ENCODE measurements around the gene GP1BA. TPM values are rescaled to one million over a fixed set of nuclear protein-coding genes. Genes with fewer than 3 reads are reported as not detected.

GP1BA gene
- total and polyA plus RNA-seq, 2 donors (not counting 1 experiment from before 2014, with no cell fraction given): 0.06 TPM; not detected in 1

- H3K9ac ChIP-seq (ENCODE audit: low read length): peak overlapping the region; percentile 13
- POLR2A ChIA-PET: interaction anchor here (0.6 to 1.2 kb wide), 3 partner anchors 11 to 73 kb away, joined by 3 to 4 read pairs (median 4); partner anchors contain the start of genes RNF167, SLC25A11 and SPAG7
- peak; percentile 55 for ATAC-seq (ENCODE audit: low read depth)
Observed at GRCh38 chr17:4978726-4979125, 46.6 kb downstream of the GP1BA start.

More at GRCh38 chr17:4978726-4979125, 46.6 kb downstream of the GP1BA start:
- Mint-ChIP-seq H3K27ac (peak overlapping the region; percentile 78), H3K4me3 (no peak overlapping the region), H3K9me3 (ENCODE audit: insufficient read depth) (no peaks in the 10 kb centered on the region), H3K4me1 (peaks cover 40% of the 10 kb centered on the region), H3K27me3 (no peaks in the 10 kb centered on the region)
- H3K4me2 ChIP-seq (replicated peaks; ENCODE audit: low read depth, low read length, poor library complexity, severe bottlenecking): peak overlapping the region; percentile 55
- TF ChIP-seq EZH2 (IDR thresholded peaks at IDR 0.05; ENCODE audit: borderline replicate concordance, insufficient read depth, low read depth, low read length, poor library complexity, severe bottlenecking) (no peak), CTCF (IDR thresholded peaks at IDR 0.05) (no peak)
- intact Hi-C loops (cut with micrococcal nuclease): no loop called here
- CTCF ChIA-PET: interaction anchor here (0.7 to 4.3 kb wide), 9 partner anchors 9 to 104 kb away, joined by 3 to 34 read pairs (median 5); partner anchors contain the start of genes CAMTA2, CHRNE, RNF167 and SLC25A11
- no peaks in the 10 kb centered on the region for H3K9me3 ChIP-seq (ENCODE audit: control extremely low read depth in 1 of 3, control insufficient read depth in 2 of 3, insufficient read depth in 1 of 3, low read length in 2 of 3)
- peaks cover 11% of the 10 kb centered on the region for H3K79me2 ChIP-seq (ENCODE audit: control insufficient read depth, insufficient read depth, low read length)
- no peaks in the 10 kb centered on the region for H4K20me1 ChIP-seq (ENCODE audit: control insufficient read depth, insufficient read depth, low read length, poor library complexity, severe bottlenecking)
- peak; percentile 76 for DNase-seq
- H3K27ac ChIP-seq (ENCODE audit: low read length in 2 of 2): peak overlapping the region; percentile 23 to 29
- H3K4me1 ChIP-seq (ENCODE audit: control insufficient read depth in 2 of 2, insufficient read depth in 2 of 2, low read length in 2 of 2): peaks cover 18 to 35% of the 10 kb centered on the region in 2 donors
- H3K4me3 ChIP-seq (ENCODE audit: control extremely low read depth in 1 of 5, extremely low read depth in 1 of 5, insufficient read depth in 1 of 5, low read depth in 2 of 5, low read length in 4 of 5): peak overlapping the region in 1 of 5 experiments; percentile 15
- no peaks in the 10 kb centered on the region for H3K27me3 ChIP-seq (replicated peaks in 1 of 4; ENCODE audit: control extremely low read depth in 1 of 4, control insufficient read depth in 3 of 4, insufficient read depth in 4 of 4, low read length in 3 of 4)
- H3K36me3 ChIP-seq (replicated peaks in 1 of 2; ENCODE audit: control extremely low read depth in 1 of 2, control insufficient read depth in 1 of 2, extremely low read depth in 1 of 2, insufficient read depth in 2 of 2, low read length in 1 of 2): peaks cover 0 to 61% of the 10 kb centered on the region in 2 experiments
- peak overlapping the region; percentile 13 for H2AFZ ChIP-seq (ENCODE audit: insufficient read depth, low read depth, low read length, poor library complexity, severe bottlenecking)

Measured in B cell (primary cell).